Upper lobe of right lung (tissue), 1 donor: ENCODE data around the gene SF1. TPM values are rescaled to one million over a fixed set of nuclear protein-coding genes. Genes with fewer than 3 reads are reported as not detected.

ENCODE experiments used
- ATAC-seq: fragments of 200-7000 bp; cut with Tn5 transposase; one replicate; pipeline ENCODE4 v1.9.1; 2020; ENCODE audit warnings: mild to moderate bottlenecking, moderate library complexity
- DNase-seq: peaks from one replicate; pipeline ENCODE4 v3.0.0-alpha.2; 2020
- H3K27ac ChIP-seq: fragments of 200-600 bp; one replicate; pipeline ENCODE4 v1.8.0; 2022
- H3K27me3 ChIP-seq: fragments of 200-600 bp; one replicate; pipeline ENCODE4 v1.8.0; 2022; ENCODE audit warnings: mild to moderate bottlenecking
- H3K36me3 ChIP-seq: fragments of 200-600 bp; one replicate; pipeline ENCODE4 v1.8.0; 2022
- H3K4me1 ChIP-seq: fragments of 200-600 bp; one replicate; pipeline ENCODE4 v1.8.0; 2022
- H3K4me3 ChIP-seq: fragments of 200-600 bp; one replicate; pipeline ENCODE4 v1.8.0; 2022; ENCODE audit warnings: mild to moderate bottlenecking
- H3K9me3 ChIP-seq: fragments of 200-600 bp; one replicate; pipeline ENCODE4 v1.8.0; 2022
- CTCF ChIP-seq: fragments of 200-600 bp; IDR thresholded peaks from one replicate; pipeline ENCODE4 v1.8.0; 2022; ENCODE audit warnings: antibody characterized with exemption
- intact Hi-C: fragments of 100-400 bp; cut with DNase I; formaldehyde crosslinking; loops from one replicate; pipeline ENCODE4 v1.11.0; 2022
- total RNA-seq: library from RNA; stranded (reverse); fragmentation: NEBNext Ultra II Directional; extraction: Animal tissue kit (Norgen Biotek cat#: 25700); gene quantifications from one replicate; pipeline ENCODE4 v1.2.1, GENCODE V29; 2021
- donor health status: DM: no; HTN: yes; CAD: no; lungs with severe emphysema.

Gene SF1
- total RNA-seq, 1 donor from 2014 or later = 294 TPM

DNA sequence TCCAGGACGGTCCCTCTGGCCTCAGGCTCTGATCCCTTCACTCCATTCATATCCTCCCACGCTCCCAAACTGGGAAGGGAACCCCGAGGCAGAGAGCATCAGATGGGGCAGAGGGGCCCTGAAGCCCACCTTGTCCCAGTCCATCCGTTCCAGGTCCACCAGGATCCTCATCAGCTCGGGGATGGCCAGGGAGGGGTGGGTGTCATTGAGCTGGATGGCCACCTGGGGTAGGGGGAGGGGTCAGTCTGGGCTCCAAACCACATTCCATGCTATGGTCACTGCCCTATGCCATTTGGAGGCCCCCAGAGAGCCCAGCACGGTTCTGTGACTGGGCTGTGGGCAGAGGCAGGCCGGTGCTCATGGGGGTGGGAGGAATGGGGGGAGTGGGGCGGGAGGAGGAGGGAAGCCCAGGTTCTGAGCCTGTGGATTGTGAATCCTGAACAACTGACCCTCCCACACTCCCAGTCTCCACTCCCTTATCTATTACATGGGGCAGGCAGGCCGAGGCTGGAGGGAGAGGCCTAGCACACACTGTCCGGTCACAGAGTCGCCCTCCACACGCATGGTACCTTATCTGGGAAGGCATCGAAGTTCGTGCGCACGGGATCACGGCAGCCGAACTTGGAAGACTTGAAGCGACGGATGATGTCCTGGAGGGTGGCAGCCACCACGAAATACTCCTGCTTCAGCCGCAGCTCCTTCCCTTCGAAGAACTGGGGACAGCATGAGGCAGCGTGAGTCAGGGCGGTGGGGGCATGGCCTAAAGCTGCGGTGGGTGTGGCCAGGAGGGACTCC, 24.0 kb downstream of the SF1 start:
- Histone ChIP-seq H3K36me3 (no peaks in the 10 kb centered on the region), H3K9me3 (no peaks in the 10 kb centered on the region), H3K27me3 (no peaks in the 10 kb centered on the region), H3K27ac (no peak overlapping the region), H3K4me1 (no peaks in the 10 kb centered on the region), H3K4me3 (no peak overlapping the region)
- no peak for TF ChIP-seq CTCF
- DNase-seq (peak; percentile 55), ATAC-seq (no peak)
- intact Hi-C loops = no loop called here

GRCh38 chr11:64753380-64754123, 24.8 kb downstream of the SF1 start:
- H3K36me3 ChIP-seq = no peaks in the 10 kb centered on the region
- ATAC-seq = no peak
- H3K27me3 ChIP-seq = no peaks in the 10 kb centered on the region
- no peaks in the 10 kb centered on the region for H3K9me3 ChIP-seq
- no peak overlapping the region for H3K27ac ChIP-seq
- DNase-seq = peak; percentile 63
- no peaks in the 10 kb centered on the region for H3K4me1 ChIP-seq
- H3K4me3 ChIP-seq = no peak overlapping the region
- intact Hi-C loops = no loop called here
- no peak for TF ChIP-seq CTCF

DNA sequence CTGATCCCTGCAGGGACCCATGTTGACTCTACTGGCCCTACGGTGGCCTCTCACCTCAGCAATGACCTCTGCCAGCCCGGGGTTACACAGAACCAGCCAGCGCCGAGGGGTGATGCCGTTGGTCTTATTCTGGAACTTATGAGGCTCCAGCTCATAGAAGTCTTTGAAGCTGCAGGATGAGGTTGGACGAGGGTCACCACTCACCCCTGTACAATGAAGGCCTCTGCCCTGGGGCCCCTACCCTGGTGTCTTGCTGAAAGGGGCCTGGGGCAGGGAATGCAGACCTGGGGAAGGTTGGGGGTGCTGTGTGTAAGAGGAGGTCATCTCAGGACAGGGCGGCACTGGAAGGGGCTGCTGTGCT, 25.3 kb downstream of the SF1 start:
- Histone ChIP-seq H3K9me3 (no peaks in the 10 kb centered on the region), H3K4me1 (no peaks in the 10 kb centered on the region), H3K4me3 (no peak overlapping the region), H3K27ac (no peak overlapping the region), H3K27me3 (no peaks in the 10 kb centered on the region), H3K36me3 (no peaks in the 10 kb centered on the region)
- DNase-seq (no peak), ATAC-seq (no peak)
- no peak for TF ChIP-seq CTCF
- intact Hi-C loops = no loop called here

- no peaks in the 10 kb centered on the region for H3K9me3 ChIP-seq
- no peaks in the 10 kb centered on the region for H3K4me1 ChIP-seq
- no peak overlapping the region for H3K27ac ChIP-seq
- H3K4me3 ChIP-seq = no peak overlapping the region
- intact Hi-C loops = no loop called here
- DNase-seq (peak; percentile 53), ATAC-seq (no peak)
- no peak for TF ChIP-seq CTCF
- H3K36me3 ChIP-seq = no peaks in the 10 kb centered on the region
- no peaks in the 10 kb centered on the region for H3K27me3 ChIP-seq
Observed at GRCh38 chr11:64752175-64752970, 26.0 kb downstream of the SF1 start.

- no peak for TF ChIP-seq CTCF
- Histone ChIP-seq H3K4me1 (no peaks in the 10 kb centered on the region), H3K27ac (no peak overlapping the region), H3K4me3 (no peak overlapping the region), H3K36me3 (no peaks in the 10 kb centered on the region), H3K9me3 (no peaks in the 10 kb centered on the region), H3K27me3 (no peaks in the 10 kb centered on the region)
- no peak for DNase-seq
- no peak for ATAC-seq
- intact Hi-C loops = no loop called here
Observed at GRCh38 chr11:64751580-64751979, 26.8 kb downstream of the SF1 start.
